Activated CD4-positive, CD25-positive, alpha-beta regulatory T cell treated with anti-CD3 and anti-CD28 coated beads, Interleukin-2, amount 50 U/mL, for 16 hours (primary cell): ENCODE data around the gene SRPK2.
"Not testable (repeated sequence)": the region's sequence is repeated elsewhere in the genome, so short reads cannot be mapped to it uniquely, and the experiment has no call there.

ENCODE experiments used
- DNase-seq: peaks from one replicate; pipeline ENCODE4 v3.0.0-alpha.2; 2020; ENCODE audit warnings: low read depth, low spot score

SRPK2 gene

GRCh38 chr7:105267244-105267643 lies 121.5 kb downstream of the SRPK2 start:
- no peak for DNase-seq

GRCh38 chr7:105264707-105265106 lies 124.0 kb downstream of the SRPK2 start:
- no peak for DNase-seq

- DNase-seq: no peak
Measured at GRCh38 chr7:105261689-105262088, 127.0 kb downstream of the SRPK2 start.

GRCh38 chr7:105260201-105260871 lies 128.4 kb downstream of the SRPK2 start:
- DNase-seq: not testable (repeated sequence)

GRCh38 chr7:105258919-105259318 lies 129.8 kb downstream of the SRPK2 start:
- not testable (repeated sequence) for DNase-seq

- no peak for DNase-seq
Measured at GRCh38 chr7:105257338-105257737, 131.4 kb downstream of the SRPK2 start.

GRCh38 chr7:105256761-105257231 lies 131.9 kb downstream of the SRPK2 start:
- DNase-seq: no peak

GRCh38 chr7:105250706-105251105 lies 138.0 kb downstream of the SRPK2 start:
- no peak for DNase-seq

- DNase-seq: no peak
Measured at GRCh38 chr7:105250239-105250638, 138.5 kb downstream of the SRPK2 start.

- DNase-seq: no peak
Measured at GRCh38 chr7:105249216-105249615, 139.5 kb downstream of the SRPK2 start.

- no peak for DNase-seq
Measured at GRCh38 chr7:105246679-105247078, 142.0 kb downstream of the SRPK2 start.

- DNase-seq: no peak
Measured at GRCh38 chr7:105246256-105246655, 142.5 kb downstream of the SRPK2 start.

- DNase-seq: no peak
Measured at GRCh38 chr7:105245398-105246114, 143.2 kb downstream of the SRPK2 start.

GRCh38 chr7:105244594-105244993 lies 144.1 kb downstream of the SRPK2 start:
- DNase-seq: no peak

- no peak for DNase-seq
Measured at GRCh38 chr7:105241198-105241597, 147.5 kb downstream of the SRPK2 start.

GRCh38 chr7:105238198-105238765 lies 150.4 kb downstream of the SRPK2 start:
- DNase-seq: no peak

GRCh38 chr7:105234886-105235285 lies 153.8 kb downstream of the SRPK2 start:
- DNase-seq: no peak

GRCh38 chr7:105232829-105233291 lies 155.9 kb downstream of the SRPK2 start:
- DNase-seq: not testable (repeated sequence)

GRCh38 chr7:105230486-105230885 lies 158.2 kb downstream of the SRPK2 start:
- no peak for DNase-seq

GRCh38 chr7:105229641-105230040 lies 159.1 kb downstream of the SRPK2 start:
- DNase-seq: no peak

- DNase-seq: no peak
Measured at GRCh38 chr7:105228555-105228954, 160.2 kb downstream of the SRPK2 start.

- DNase-seq: no peak
Measured at GRCh38 chr7:105227391-105227790, 161.3 kb downstream of the SRPK2 start.
